ENCODE data around the gene PPP1R26. TPM values are rescaled to one million over a fixed set of nuclear protein-coding genes. Genes with fewer than 3 reads are reported as not detected.

PPP1R26 gene
- total and polyA plus RNA-seq, 2 of the 4 experiments (the other 2 are of a cell fraction), result 3.8 to 5.6 TPM

- H4K91ac ChIP-seq (ENCODE audit: insufficient read depth, low read depth, low read length), result no peak overlapping the region
- no peak overlapping the region for H2AK5ac ChIP-seq (ENCODE audit: low read depth, low read length)
- no peak overlapping the region for H3K23ac ChIP-seq (ENCODE audit: low read depth, low read length)
- in situ Hi-C loops (cut with MboI; ENCODE audit: low sequenced_read_pairs) (no loop called here), intact Hi-C loops (cut with micrococcal nuclease) (no loop called here), dilution Hi-C loops (cut with HindIII; ENCODE audit: low sequenced_read_pairs, unreplicated experiment) (no loop called here)
- H3K14ac ChIP-seq (replicated peaks; ENCODE audit: low read depth, low read length), result no peak overlapping the region
- H3K4me2 ChIP-seq (ENCODE audit: low read depth, low read length), result no peak overlapping the region
- no peak overlapping the region for H2BK5ac ChIP-seq (ENCODE audit: low read depth, low read length, poor library complexity, severe bottlenecking)
- no peak overlapping the region for H2BK20ac ChIP-seq (ENCODE audit: low read depth, low read length)
- no peak overlapping the region for H3K9ac ChIP-seq (ENCODE audit: low read depth, low read length)
- H4K5ac ChIP-seq (ENCODE audit: low read depth, low read length), result no peak overlapping the region
- H3K4me3 ChIP-seq (ENCODE audit: insufficient read depth, low read depth, low read length), result no peak overlapping the region
- H3K56ac ChIP-seq (ENCODE audit: extremely low read depth, insufficient read depth, low read length), result no peak overlapping the region
- no peaks in the 10 kb centered on the region for H3K36me3 ChIP-seq (ENCODE audit: control insufficient read depth, insufficient read depth, low read length)
- no peak overlapping the region for H4K8ac ChIP-seq (ENCODE audit: low read depth in 2 of 2, low read length in 2 of 2)
- BruUV-seq (replicated peaks), result no TSS peak
- TF ChIP-seq CHD1 (IDR thresholded peaks at IDR 0.05; ENCODE audit: low read depth, low read length), result no peak
- H3K9me3 ChIP-seq (ENCODE audit: control insufficient read depth, insufficient read depth, low read length), result peaks cover under 1% of the 10 kb centered on the region
- H3K18ac ChIP-seq (ENCODE audit: low read depth, low read length), result no peak overlapping the region
- H2BK15ac ChIP-seq (ENCODE audit: low read depth, low read length), result no peak overlapping the region
- H4K20me1 ChIP-seq (ENCODE audit: insufficient read depth, low read length), result no peaks in the 10 kb centered on the region
- H3K27me3 ChIP-seq (ENCODE audit: control insufficient read depth, insufficient read depth, low read length), result peaks cover 1% of the 10 kb centered on the region; the same call in 1 of the 2 replicates
- peak; percentile 8 for DNase-seq
- no peak overlapping the region for H2AK9ac ChIP-seq (replicated peaks; ENCODE audit: low read depth, low read length, poor library complexity)
- H3K79me1 ChIP-seq (ENCODE audit: low read depth in 1 of 2, low read length in 2 of 2), result no peaks in the 10 kb centered on the region
- H3K27ac ChIP-seq (ENCODE audit: insufficient read depth, low read length), result no peak overlapping the region
- H2AFZ ChIP-seq (replicated peaks; ENCODE audit: low read length, poor library complexity), result no peak overlapping the region
- CTCF ChIA-PET, result no interaction called here
- ATAC-seq (ENCODE audit: low read depth), result peak; percentile 32; the same call in 1 of the 2 replicates
- POLR2A ChIA-PET (ENCODE audit: unreplicated experiment), result no interaction called here
- 80% methylated on average over 2 of the region's 11 CpGs; no CpG with 5 or more reads in 1 of the 2 experiments for WGBS, 2 experiments (ENCODE audit: extremely low coverage in 2 of 2, insufficient read length in 1 of 2)
- H3K9me1 ChIP-seq (ENCODE audit: insufficient read depth, low read length), result no peaks in the 10 kb centered on the region
- no peaks in the 10 kb centered on the region for H3K4me1 ChIP-seq (ENCODE audit: control insufficient read depth, insufficient read depth, low read length)
- no peak overlapping the region for H2BK120ac ChIP-seq (ENCODE audit: low read depth, low read length)
- H3K4ac ChIP-seq (ENCODE audit: low read depth, low read length), result no peak overlapping the region
These were observed 30.9 kb upstream of the PPP1R26 start for GRCh38 chr9:135448663-135449100.
